Neutrophil (primary cell): ENCODE results near the gene DTNA.

Experiments used
- H3K27ac ChIP-seq: fragments of 200-600 bp; sonication (generic); 2 replicates; pipeline ENCODE4 v1.5.1; 2016; ENCODE audit warnings: mild to moderate bottlenecking, moderate library complexity
- H3K27me3 ChIP-seq: fragments of 200-600 bp; sonication (generic); 2 replicates; pipeline ENCODE4 v1.6.0; 2016; ENCODE audit warnings: mild to moderate bottlenecking
- H3K36me3 ChIP-seq: fragments of 200-600 bp; sonication (generic); 2 replicates; pipeline ENCODE4 v1.5.1; 2017
- H3K4me1 ChIP-seq, 2 experiments: fragments of 200-600 bp in 1 of 2; sonication (generic) in 1 of 2; 1 replicate in 1 of 2; 2 replicates in 1 of 2; pipeline versions ENCODE4 v1.5.1 to v1.6.1; 2013 to 2016; ENCODE audit warnings: low read depth in 1 of 2, low read length in 1 of 2, mild to moderate bottlenecking in 1 of 2, moderate library complexity in 1 of 2; ENCODE audit not compliant: control insufficient read depth in 1 of 2, insufficient read depth in 1 of 2
- H3K4me3 ChIP-seq, 2 experiments: fragments of 200-600 bp in 1 of 2; sonication (generic) in 1 of 2; 1 replicate in 1 of 2; 2 replicates in 1 of 2; pipeline ENCODE4 v1.5.1; 2013 to 2016; ENCODE audit warnings: low read depth in 1 of 2, low read length in 1 of 2, mild to moderate bottlenecking in 1 of 2, moderate library complexity in 1 of 2
- H3K9me3 ChIP-seq: fragments of 200-600 bp; sonication (generic); 2 replicates; pipeline ENCODE4 v1.5.1; 2016
- CTCF ChIP-seq: fragments of 200-600 bp; sonication (generic); IDR thresholded peaks from 2 replicates; pipeline ENCODE4 v1.5.1; 2016; ENCODE audit warnings: antibody characterized with exemption

DTNA gene

GRCh38 chr18:34880882-34881834 lies 171.1 kb downstream of the DTNA start:
- H3K9me3 ChIP-seq = no peaks in the 10 kb centered on the region
- H3K27me3 ChIP-seq = no peaks in the 10 kb centered on the region
- H3K36me3 ChIP-seq = no peaks in the 10 kb centered on the region
- no peaks in the 10 kb centered on the region for H3K4me1 ChIP-seq
- no peak overlapping the region for H3K4me3 ChIP-seq
- TF ChIP-seq CTCF = no peak
- H3K27ac ChIP-seq = no peak overlapping the region

- Histone ChIP-seq H3K9me3 (no peaks in the 10 kb centered on the region), H3K27ac (no peak overlapping the region), H3K36me3 (no peaks in the 10 kb centered on the region), H3K4me1 (no peaks in the 10 kb centered on the region), H3K27me3 (no peaks in the 10 kb centered on the region), H3K4me3 (no peak overlapping the region)
- no peak for TF ChIP-seq CTCF
Measured at GRCh38 chr18:34884436-34884835, 174.3 kb downstream of the DTNA start.

GRCh38 chr18:34886177-34886576 lies 176.1 kb downstream of the DTNA start:
- no peaks in the 10 kb centered on the region for H3K27me3 ChIP-seq

GRCh38 chr18:34887881-34888580 lies 177.9 kb downstream of the DTNA start:
- Histone ChIP-seq H3K27ac (no peak overlapping the region), H3K27me3 (no peaks in the 10 kb centered on the region), H3K4me1 (peaks cover 10 to 17% of the 10 kb centered on the region in 2 experiments), H3K9me3 (no peaks in the 10 kb centered on the region), H3K36me3 (no peaks in the 10 kb centered on the region), H3K4me3 (no peak overlapping the region)
- no peak for TF ChIP-seq CTCF

More at GRCh38 chr18:34886177-34886576, 176.1 kb downstream of the DTNA start:
- TF ChIP-seq CTCF = no peak
- Histone ChIP-seq H3K4me1 (peaks cover 10 to 13% of the 10 kb centered on the region in 2 experiments), H3K27ac (no peak overlapping the region), H3K9me3 (no peaks in the 10 kb centered on the region), H3K4me3 (no peak overlapping the region), H3K36me3 (no peaks in the 10 kb centered on the region)

- H3K36me3 ChIP-seq = no peaks in the 10 kb centered on the region
- peaks cover 10 to 17% of the 10 kb centered on the region in 2 experiments for H3K4me1 ChIP-seq
- no peaks in the 10 kb centered on the region for H3K9me3 ChIP-seq
- H3K27me3 ChIP-seq = no peaks in the 10 kb centered on the region
- no peak overlapping the region for H3K27ac ChIP-seq
- no peak for TF ChIP-seq CTCF
- peak overlapping the region in 1 of 2 experiments; percentile 1 for H3K4me3 ChIP-seq
Measured at GRCh38 chr18:34890486-34891085, 180.5 kb downstream of the DTNA start.
